B cell (primary cell): ENCODE results near the gene DENND4B. TPM values are rescaled to one million over a fixed set of nuclear protein-coding genes. Genes with fewer than 3 reads are reported as not detected.

Experiments
- ATAC-seq: fragments of 200-7000 bp; cut with Tn5 transposase; one replicate; pipeline ENCODE4 v1.10.0; 2021; ENCODE audit warnings: low read depth, mild to moderate bottlenecking, moderate number of reproducible peaks, moderate library complexity
- CTCF ChIA-PET: fragments of 350-600 bp; sonication (Branson Sonifier 250); formaldehyde crosslinking; loops from one replicate; lab custom pipeline; 2021; ENCODE audit warnings: antibody characterized with exemption, inconsistent platforms; lab: Charles Lee
- POLR2A ChIA-PET: fragments of 350-600 bp; sonication (Branson Sonifier 250); formaldehyde crosslinking; loops from one replicate; lab custom pipeline; 2021; ENCODE audit warnings: antibody characterized with exemption; lab: Charles Lee
- DNase-seq: peaks from one replicate; pipeline ENCODE4 v3.0.0; 2013
- H2AFZ ChIP-seq: 2 replicates; pipeline ENCODE4 v1.6.1; 2012; ENCODE audit warnings: mild to moderate bottlenecking, low read depth, low read length; ENCODE audit not compliant: insufficient read depth, poor library complexity, severe bottlenecking
- H3K27ac ChIP-seq, 2 donors: 1 replicate in 1 of 2; 2 replicates in 1 of 2; pipeline ENCODE4 v1.5.1; 2012 to 2013; ENCODE audit warnings: low read length in 2 of 2, mild to moderate bottlenecking in 2 of 2, moderate library complexity in 1 of 2
- H3K27me3 ChIP-seq, 4 experiments: fragments of 200-600 bp in 1 of 4; sonication (generic) in 1 of 4; replicated peaks in 1 of 4; 1 replicate in 2 of 4; 2 replicates in 2 of 4; pipeline versions ENCODE4 v1.6.1 to v1.7.0; 2013 to 2016; ENCODE audit warnings: low read length in 3 of 4, mild to moderate bottlenecking in 2 of 4, mixed read lengths in 1 of 4, moderate library complexity in 1 of 4; ENCODE audit not compliant: insufficient read depth in 4 of 4, control insufficient read depth in 3 of 4; ENCODE audit errors: control extremely low read depth in 1 of 4
- H3K36me3 ChIP-seq, 2 experiments: replicated peaks in 1 of 2; 1 replicate in 1 of 2; 2 replicates in 1 of 2; pipeline versions ENCODE4 v1.6.1 to v1.7.1; 2013; ENCODE audit warnings: low read length in 1 of 2; ENCODE audit not compliant: insufficient read depth in 2 of 2, control insufficient read depth in 1 of 2; ENCODE audit errors: control extremely low read depth in 1 of 2, extremely low read depth in 1 of 2
- H3K4me1 ChIP-seq, 2 donors: fragments of 200-600 bp in 1 of 2; sonication (generic) in 1 of 2; 1 replicate in 1 of 2; 2 replicates in 1 of 2; pipeline versions ENCODE4 v1.5.1 to v1.6.1; 2013 to 2017; ENCODE audit warnings: low read length in 2 of 2; ENCODE audit not compliant: control insufficient read depth in 2 of 2, insufficient read depth in 2 of 2
- H3K4me2 ChIP-seq: replicated peaks from 2 replicates; pipeline ENCODE3; 2012; ENCODE audit warnings: mild to moderate bottlenecking, low read depth, low read length; ENCODE audit not compliant: poor library complexity, severe bottlenecking
- H3K4me3 ChIP-seq, 5 experiments: fragments of 200-600 bp in 1 of 5; sonication (generic) in 1 of 5; 1 replicate in 3 of 5; 2 replicates in 2 of 5; pipeline versions ENCODE4 v1.5.1 to v1.7.0; 2011 to 2016; ENCODE audit warnings: low read length in 4 of 5, mild to moderate bottlenecking in 4 of 5, low read depth in 2 of 5, control low read depth in 1 of 5, moderate library complexity in 1 of 5; ENCODE audit not compliant: insufficient read depth in 1 of 5; ENCODE audit errors: control extremely low read depth in 1 of 5, extremely low read depth in 1 of 5
- H3K79me2 ChIP-seq: fragments of 200-600 bp; sonication (generic); one replicate; pipeline ENCODE4 v1.6.0; 2016; ENCODE audit warnings: low read length; ENCODE audit not compliant: control insufficient read depth, insufficient read depth
- H3K9ac ChIP-seq: fragments of 200-600 bp; sonication (generic); 2 replicates; pipeline ENCODE4 v1.6.1; 2017; ENCODE audit warnings: mild to moderate bottlenecking, low read length, moderate library complexity
- H3K9me3 ChIP-seq, 3 donors: one replicate each; pipeline versions ENCODE4 v1.6.1 to v1.7.1; 2013; ENCODE audit warnings: low read length in 2 of 3; ENCODE audit not compliant: control insufficient read depth in 2 of 3, insufficient read depth in 1 of 3; ENCODE audit errors: control extremely low read depth in 1 of 3
- H4K20me1 ChIP-seq: 2 replicates; pipeline ENCODE4 v1.6.0; 2012; ENCODE audit warnings: mild to moderate bottlenecking, low read length; ENCODE audit not compliant: insufficient read depth, control insufficient read depth, poor library complexity, severe bottlenecking
- H3K27ac Mint-ChIP-seq: one replicate; pipeline ENCODE4 v1.8.0; 2021; ENCODE audit warnings: mixed read lengths
- H3K27me3 Mint-ChIP-seq: one replicate; pipeline ENCODE4 v1.8.0; 2021; ENCODE audit warnings: mixed read lengths
- H3K4me1 Mint-ChIP-seq: one replicate; pipeline ENCODE4 v1.8.0; 2021; ENCODE audit warnings: mixed read lengths
- H3K4me3 Mint-ChIP-seq: one replicate; pipeline ENCODE4 v1.8.0; 2021; ENCODE audit warnings: mixed read lengths
- H3K9me3 Mint-ChIP-seq: one replicate; pipeline ENCODE4 v1.8.0; 2022; ENCODE audit warnings: mixed read lengths; ENCODE audit not compliant: insufficient read depth
- CTCF ChIP-seq: fragments of 200-600 bp; IDR thresholded peaks from one replicate; pipeline ENCODE4 v1.8.0; 2022; ENCODE audit warnings: antibody characterized with exemption, mild to moderate bottlenecking
- EZH2 ChIP-seq: IDR thresholded peaks from 2 replicates; pipeline ENCODE4 v1.6.1; 2012; ENCODE audit warnings: borderline replicate concordance, low read depth, mild to moderate bottlenecking, moderate library complexity, low read length; ENCODE audit not compliant: insufficient read depth, poor library complexity, severe bottlenecking
- WGBS: methylation state at CpG from one replicate; pipeline ENCODE4 v1.1.5; 2013; ENCODE audit warnings: missing lambda C conversion rate; ENCODE audit not compliant: insufficient coverage; 5-methylcytosine and 5-hydroxymethylcytosine counted together
- intact Hi-C: fragments of 100-400 bp; cut with micrococcal nuclease; formaldehyde crosslinking; loops from one replicate; pipeline ENCODE4 v1.10.0; 2022
- polyA plus RNA-seq: library from polyadenylated mRNA; depleted of rRNA; stranded (reverse); fragments of >200 nt; gene quantifications from 2 replicates; pipeline ENCODE4 v1.2.3, GENCODE V29; 2012
- total RNA-seq, 2 donors: library from RNA; stranded (reverse); fragments of 120-200 nt in 1 of 2; gene quantifications; 1 replicate in 1 of 2; 2 replicates in 1 of 2; pipeline versions ENCODE4 v1.2.3 to v1.2.4, GENCODE V29; 2013 to 2022

Gene DENND4B
- total and polyA plus RNA-seq, 2 donors (not counting 1 experiment from before 2014, with no cell fraction given) = 275 to 389 TPM

DNA sequence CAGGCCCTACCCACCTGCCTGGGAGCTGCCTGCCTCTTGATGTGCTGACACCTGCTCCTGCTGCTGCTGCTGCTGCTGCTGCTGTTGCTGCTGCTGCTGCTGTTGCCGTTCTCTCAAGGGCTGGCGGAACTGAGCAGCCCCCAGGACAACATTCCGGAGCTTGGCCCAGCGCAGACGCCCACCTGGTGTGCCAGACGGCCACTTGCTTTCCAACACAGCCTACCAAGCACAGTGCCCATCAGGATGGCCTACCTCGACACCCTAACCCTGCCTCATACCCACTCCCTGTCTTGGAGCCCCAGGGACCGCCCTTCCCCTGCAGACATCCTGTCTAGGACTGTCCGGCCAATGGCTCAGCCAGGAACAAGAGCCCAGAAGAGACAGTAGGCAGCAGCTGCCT is 11.8 kb downstream of the DENND4B start:
- peaks cover 26% of the 10 kb centered on the region for H3K79me2 ChIP-seq
- no peak overlapping the region for H3K9ac ChIP-seq
- no peak overlapping the region for H3K4me3 ChIP-seq
- H3K4me1 ChIP-seq = no peaks in the 10 kb centered on the region
- Mint-ChIP-seq H3K27me3 (no peaks in the 10 kb centered on the region), H3K4me3 (no peak overlapping the region), H3K4me1 (no peaks in the 10 kb centered on the region), H3K27ac (no peak overlapping the region), H3K9me3 (no peaks in the 10 kb centered on the region)
- intact Hi-C loops = no loop called here
- ATAC-seq (no peak), DNase-seq (no peak)
- peaks cover 6 to 92% of the 10 kb centered on the region in 2 experiments for H3K36me3 ChIP-seq
- POLR2A ChIA-PET = interaction anchor here (0.7 kb wide), 1 partner anchor 11 kb away, joined by 3 read pairs; no protein-coding TSS in a partner anchor
- H3K4me2 ChIP-seq = no peak overlapping the region
- WGBS = 99% methylated on average over 9 of the region's 9 CpGs
- peaks cover 46% of the 10 kb centered on the region for H4K20me1 ChIP-seq
- TF ChIP-seq CTCF (no peak), EZH2 (no peak)
- H3K27me3 ChIP-seq = no peaks in the 10 kb centered on the region
- H2AFZ ChIP-seq = no peak overlapping the region
- CTCF ChIA-PET = interaction anchor here (0.7 kb wide), 1 partner anchor 11 kb away, joined by 3 read pairs; no protein-coding TSS in a partner anchor
- H3K9me3 ChIP-seq = no peaks in the 10 kb centered on the region
- no peak overlapping the region for H3K27ac ChIP-seq

GRCh38 chr1:153933955-153934354 is 12.6 kb downstream of the DENND4B start:
- ATAC-seq = no peak
- DNase-seq = no peak
- no peak for TF ChIP-seq CTCF
- no peak for TF ChIP-seq EZH2
- H4K20me1 ChIP-seq = peaks cover 46% of the 10 kb centered on the region
- intact Hi-C loops = no loop called here
- peaks cover 0 to under 1% of the 10 kb centered on the region in 2 donors for H3K4me1 ChIP-seq
- peaks cover 26% of the 10 kb centered on the region for H3K79me2 ChIP-seq
- H3K9me3 Mint-ChIP-seq = no peaks in the 10 kb centered on the region
- WGBS = 96% methylated on average over 8 of the region's 11 CpGs
- H3K36me3 ChIP-seq = peaks cover 5 to 89% of the 10 kb centered on the region in 2 experiments
- no peak overlapping the region for H3K4me3 ChIP-seq
- H3K4me1 Mint-ChIP-seq = no peaks in the 10 kb centered on the region
- H3K4me3 Mint-ChIP-seq = no peak overlapping the region
- H3K9ac ChIP-seq = no peak overlapping the region
- no peak overlapping the region for H2AFZ ChIP-seq
- no peaks in the 10 kb centered on the region for H3K27me3 ChIP-seq
- no peaks in the 10 kb centered on the region for H3K27me3 Mint-ChIP-seq
- ChIA-PET CTCF (interaction anchor here (0.7 kb wide), 1 partner anchor 12 kb away, joined by 3 read pairs; no protein-coding TSS in a partner anchor), POLR2A (interaction anchor here (0.6 to 0.7 kb wide), 2 partner anchors 10 kb away, joined by 3 to 4 read pairs; no protein-coding TSS in a partner anchor)
- H3K4me2 ChIP-seq = no peak overlapping the region
- H3K9me3 ChIP-seq = no peaks in the 10 kb centered on the region
- no peak overlapping the region for H3K27ac Mint-ChIP-seq
- no peak overlapping the region for H3K27ac ChIP-seq
